GM19099 (cell line): ENCODE data around the gene PAXIP1.

ENCODE experiments used
- POLR2A ChIP-seq: IDR thresholded peaks from 3 replicates; pipeline ENCODE4 v1.6.1; 2011; ENCODE audit warnings: low read depth; ENCODE audit not compliant: insufficient read length; ENCODE audit errors: extremely low read depth

The PAXIP1 gene

DNA sequence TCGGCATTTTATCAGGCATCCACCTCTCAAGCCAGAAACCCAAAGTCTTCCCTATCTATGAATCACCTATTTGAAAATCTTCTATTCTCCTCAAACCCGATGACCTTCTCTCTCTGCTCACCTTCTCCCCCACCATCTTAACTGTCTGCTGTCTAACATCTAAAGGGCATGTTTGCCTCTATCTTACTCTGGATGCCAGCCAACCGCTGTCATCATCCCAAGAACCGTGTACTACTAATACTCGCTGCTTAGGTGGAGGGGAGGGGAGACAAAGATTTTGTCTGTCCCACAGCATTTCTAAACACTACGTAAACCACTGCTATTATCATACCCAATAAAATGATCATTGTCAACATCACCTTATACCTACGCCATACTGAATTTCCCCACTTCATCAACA is 29.5 kb downstream of the PAXIP1 start:
- no peak for TF ChIP-seq POLR2A

DNA sequence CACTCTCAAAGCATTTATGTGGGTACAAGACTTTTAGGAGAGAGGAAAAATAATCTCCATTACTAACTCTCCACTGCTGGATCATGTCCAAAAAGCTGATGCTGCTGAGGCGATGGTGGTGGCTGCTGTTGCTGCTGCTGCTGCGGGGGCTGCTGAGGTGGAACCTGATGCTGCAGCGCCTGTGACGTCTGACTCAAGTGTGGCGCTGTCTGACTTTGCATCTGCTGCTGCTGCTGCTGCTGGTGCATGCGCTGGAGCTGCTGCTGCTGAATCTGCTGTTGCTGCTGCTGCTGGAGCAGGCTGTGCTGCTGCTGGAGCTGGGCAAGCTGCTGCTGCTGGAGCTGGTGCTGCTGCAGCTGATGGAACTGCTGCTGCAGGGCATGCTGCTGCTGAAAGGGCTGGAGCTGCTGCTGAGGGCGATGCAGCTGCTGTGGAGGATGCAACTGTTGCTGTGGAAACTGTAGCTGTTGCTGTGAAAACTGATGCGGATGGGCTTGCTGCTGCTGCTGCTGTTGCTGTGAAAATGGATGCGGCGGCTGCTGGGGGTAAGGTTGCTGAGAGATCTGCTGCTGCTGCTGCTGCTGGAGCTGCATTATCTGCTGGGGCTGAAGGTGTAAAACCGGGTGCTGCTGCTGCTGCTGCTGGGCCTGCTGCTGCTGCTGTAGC is 34.5 kb downstream of the PAXIP1 start:
- no peak for TF ChIP-seq POLR2A

DNA sequence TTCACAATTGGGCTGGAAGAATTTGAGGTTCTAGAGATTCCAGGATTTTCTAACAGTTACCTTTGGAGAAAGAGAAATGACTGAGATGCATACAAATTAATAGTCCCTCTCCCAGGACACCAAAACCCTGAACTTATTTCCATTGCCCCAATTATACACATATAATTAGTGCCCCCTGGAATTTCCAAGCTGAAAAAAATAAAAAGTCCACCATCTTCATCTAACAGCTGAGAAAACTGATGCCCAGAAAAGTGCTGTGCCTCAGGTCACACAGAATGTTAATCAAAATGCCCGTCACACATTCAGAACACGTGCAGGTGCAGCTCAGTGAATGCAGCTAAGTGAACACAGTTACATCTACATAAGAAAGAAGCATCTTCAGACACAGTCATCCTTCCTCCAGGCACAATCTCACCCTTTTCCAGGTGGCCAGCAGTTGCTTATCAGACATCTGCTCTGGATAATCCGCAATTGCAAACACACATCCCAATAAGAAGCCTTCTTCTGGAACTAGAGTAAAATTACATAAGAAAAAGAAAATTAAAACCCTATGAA is 35.4 kb downstream of the PAXIP1 start:
- TF ChIP-seq POLR2A = no peak

DNA sequence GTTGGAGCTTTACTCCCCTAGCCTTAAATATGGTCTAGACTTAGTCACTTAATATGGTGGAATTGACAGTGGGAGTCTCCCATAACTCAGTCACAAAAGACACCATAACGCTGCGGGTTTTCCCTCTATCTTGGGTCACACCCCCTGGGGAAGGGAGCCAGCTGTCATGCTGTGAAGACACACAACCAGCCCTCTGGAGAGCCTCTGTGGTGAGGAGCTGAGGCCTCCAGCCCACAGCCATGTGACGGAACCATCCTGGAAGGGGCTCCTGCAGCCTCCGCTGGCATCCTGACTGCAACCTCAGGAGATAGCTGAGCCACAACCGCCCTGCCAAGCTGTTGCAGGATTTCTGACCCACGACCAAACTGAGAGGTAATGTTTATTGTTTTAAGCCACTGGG is 37.9 kb downstream of the PAXIP1 start:
- TF ChIP-seq POLR2A = no peak

DNA sequence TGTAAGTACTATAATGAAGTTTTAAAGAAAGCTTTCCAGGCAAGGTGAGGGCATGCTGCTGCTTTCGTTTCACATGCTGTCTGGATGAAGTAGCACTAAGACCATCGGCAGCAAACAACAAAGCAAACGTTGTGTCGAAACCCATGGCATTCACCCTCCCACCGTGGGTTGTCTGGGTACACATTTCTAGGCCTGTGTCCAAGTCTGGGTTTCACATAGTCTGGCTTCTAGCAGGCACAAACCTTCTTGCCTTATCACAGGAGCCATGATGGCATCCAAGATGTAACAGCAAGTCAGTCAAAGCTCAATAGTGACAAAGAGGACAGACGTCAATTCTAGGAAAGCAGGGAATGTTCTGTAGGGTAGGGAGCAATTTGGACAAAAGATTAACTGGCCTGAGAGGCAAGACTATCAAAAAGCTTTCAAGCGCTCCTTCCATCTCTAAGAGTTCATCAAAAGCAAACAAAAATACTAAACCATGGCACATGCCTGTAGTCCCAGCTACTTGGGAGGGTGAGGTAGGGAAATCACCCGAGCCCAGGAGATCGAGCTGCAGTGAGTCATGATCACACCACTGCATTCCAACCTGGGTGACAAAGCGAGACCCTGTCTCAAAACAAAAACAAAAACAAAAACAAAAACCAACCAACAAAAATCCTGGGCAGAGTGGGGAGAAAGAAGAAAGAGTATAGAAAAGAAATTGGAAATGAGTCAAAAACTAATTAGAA is 42.7 kb downstream of the PAXIP1 start:
- no peak for TF ChIP-seq POLR2A

DNA sequence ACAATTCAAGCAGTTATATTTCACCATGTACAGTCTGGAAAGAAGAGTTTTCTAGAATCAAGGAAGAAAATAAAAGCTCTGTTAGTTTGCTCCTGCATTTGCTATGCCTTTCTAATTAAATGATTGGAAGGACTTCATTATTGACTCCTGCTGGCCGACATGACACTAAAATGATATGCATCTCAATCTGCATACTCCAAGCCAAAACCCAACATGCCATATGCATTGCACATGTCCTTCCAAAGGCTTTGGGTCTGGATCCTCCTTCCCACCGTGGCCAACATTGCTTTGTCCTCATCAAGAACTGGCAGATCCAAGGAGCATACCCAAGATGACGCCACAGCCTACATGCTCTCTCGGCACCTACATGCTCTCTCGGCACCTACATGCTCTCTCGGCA is 46.5 kb downstream of the PAXIP1 start:
- TF ChIP-seq POLR2A = no peak

DNA sequence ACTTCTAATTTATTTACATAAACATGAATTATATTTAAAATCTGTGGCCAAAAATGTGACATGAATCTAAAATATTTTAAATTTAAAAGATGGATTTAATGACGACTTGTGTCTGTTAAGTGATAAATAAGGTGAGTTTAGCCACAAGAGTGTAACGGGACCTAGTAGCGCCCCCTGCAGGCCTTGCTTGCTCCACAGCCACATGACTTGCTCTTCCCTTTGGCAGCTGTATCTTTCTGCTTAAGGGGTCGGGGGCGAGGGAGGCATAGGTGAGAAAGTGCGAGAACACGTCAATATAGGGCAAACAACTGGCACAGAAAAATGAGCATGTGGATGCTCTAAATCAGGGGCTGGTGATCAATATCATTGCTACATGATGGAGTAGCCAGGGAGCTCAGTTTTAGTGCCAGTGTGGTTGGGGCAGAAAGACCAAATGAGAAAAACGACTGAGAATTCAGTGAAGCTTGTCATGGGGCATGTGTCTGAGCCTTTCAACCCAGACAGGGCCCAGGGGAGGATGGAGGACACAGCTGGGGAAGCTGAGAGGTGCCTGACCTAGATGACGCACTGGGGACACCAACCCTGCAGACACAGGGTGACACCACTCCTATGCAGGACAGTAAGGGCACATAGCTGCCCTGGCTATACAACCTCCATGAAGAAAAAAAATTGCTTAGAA is 49.8 kb downstream of the PAXIP1 start:
- TF ChIP-seq POLR2A = no peak

DNA sequence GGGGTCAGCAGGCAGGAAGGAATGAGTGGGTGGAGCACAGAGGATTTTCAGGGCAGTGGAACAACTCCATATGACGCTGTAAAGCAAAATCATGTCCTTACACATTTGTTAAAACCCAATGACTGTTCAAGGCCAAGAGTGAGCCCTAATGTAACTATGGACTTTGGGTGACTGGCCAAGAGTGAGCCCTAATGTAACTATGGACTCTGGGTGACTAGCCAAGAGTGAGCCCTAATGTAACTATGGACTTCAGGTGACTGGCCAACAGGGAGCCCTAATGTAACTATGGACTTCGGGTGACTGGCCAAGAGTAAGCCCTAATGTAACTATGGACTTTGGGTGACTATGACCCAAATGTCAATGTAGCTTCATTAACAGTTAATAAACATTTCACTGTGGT is 52.0 kb downstream of the PAXIP1 start:
- TF ChIP-seq POLR2A = no peak

DNA sequence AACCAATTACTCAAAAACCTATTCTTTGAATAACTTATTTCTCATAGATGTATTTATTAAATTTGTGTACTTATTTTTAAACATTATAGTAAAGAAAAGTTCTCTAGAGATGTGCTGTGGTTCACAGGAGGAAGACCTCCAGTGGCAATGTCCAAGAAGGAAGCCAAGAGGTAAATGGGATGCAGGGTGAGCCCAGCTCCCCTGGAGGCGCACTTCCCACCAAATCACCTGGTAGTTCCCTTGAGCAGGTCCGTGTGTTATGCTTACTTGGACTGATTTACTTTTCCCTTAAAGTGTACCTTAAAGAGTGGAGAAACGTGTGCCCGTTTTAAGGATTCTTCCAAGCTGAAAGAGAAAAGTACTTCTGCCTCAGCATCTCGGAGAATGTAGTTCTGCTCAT is 55.3 kb downstream of the PAXIP1 start:
- TF ChIP-seq POLR2A = no peak

DNA sequence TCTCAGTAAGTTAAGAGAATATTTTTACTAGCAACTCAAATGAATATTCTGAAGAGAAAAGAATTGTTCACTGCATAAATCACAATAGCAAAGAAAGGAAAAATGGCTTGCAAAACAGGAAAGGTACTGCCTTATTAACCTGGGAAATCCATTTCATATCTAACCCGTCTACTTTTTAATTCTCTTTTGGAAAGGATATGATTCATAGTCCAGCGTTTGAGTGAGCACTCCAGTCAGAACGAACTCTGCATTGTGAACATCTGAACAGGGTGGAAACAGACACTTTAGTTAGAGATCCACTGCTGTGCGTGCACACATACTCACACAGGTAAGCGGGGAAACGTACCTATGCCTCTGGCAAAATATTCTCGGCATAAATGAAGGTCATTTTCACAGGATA is 56.8 kb downstream of the PAXIP1 start:
- no peak for TF ChIP-seq POLR2A

DNA sequence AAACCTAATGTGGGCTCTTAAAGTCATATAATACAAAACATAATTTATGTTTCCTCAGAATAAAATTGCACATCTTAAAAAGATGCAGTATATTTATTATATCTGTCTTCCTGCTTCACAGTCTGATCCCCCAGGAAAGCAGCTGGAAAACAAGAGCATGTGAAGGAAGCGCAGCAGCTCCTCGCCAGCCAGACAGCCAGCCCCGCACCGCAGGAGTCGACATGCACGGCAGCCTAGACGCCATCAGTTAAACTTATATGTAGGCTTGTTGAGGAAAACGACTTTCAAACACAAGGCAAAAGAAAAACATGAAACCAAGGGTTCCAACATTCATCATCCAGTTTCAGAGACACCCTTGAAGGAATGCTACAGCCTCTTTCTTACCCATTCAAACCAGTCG is 59.0 kb downstream of the PAXIP1 start:
- TF ChIP-seq POLR2A = no peak

DNA sequence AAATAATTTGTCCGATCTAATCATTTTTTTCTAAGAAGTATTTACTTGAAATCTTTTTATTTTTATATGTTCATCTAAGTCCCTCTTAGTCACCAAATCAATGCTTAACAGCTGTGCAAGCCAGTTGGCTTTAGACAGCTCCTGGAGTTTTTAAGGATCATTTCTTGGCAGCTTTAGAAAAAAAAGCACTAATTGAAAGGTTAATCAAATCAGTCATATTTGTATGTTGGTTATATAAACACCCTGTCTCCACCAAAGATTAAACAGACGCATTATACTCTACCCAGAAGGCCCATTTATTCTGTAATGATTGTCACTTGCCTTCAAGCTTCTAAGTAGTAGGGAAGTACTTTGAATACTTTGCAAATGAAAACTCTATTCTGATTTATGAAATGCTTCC is 60.2 kb downstream of the PAXIP1 start:
- no peak for TF ChIP-seq POLR2A

DNA sequence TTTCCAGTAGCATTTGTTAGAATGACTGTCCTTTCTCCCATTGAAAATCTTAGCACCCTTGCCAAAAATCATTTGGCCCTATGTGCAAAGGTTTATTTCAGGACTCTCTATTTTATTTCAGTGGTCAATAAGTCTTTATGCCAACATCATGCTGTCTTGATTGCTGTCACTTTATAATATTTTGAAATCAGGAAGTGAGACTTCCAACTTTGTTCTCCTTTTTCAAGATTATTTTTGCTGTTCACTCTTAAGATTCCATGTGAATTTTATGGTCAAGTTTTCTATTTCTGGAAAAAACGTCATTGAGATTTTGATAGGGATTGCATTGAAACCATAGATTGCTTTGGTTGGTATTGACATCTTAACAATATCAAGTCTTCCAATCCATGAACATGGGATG is 65.1 kb downstream of the PAXIP1 start:
- no peak for TF ChIP-seq POLR2A

DNA sequence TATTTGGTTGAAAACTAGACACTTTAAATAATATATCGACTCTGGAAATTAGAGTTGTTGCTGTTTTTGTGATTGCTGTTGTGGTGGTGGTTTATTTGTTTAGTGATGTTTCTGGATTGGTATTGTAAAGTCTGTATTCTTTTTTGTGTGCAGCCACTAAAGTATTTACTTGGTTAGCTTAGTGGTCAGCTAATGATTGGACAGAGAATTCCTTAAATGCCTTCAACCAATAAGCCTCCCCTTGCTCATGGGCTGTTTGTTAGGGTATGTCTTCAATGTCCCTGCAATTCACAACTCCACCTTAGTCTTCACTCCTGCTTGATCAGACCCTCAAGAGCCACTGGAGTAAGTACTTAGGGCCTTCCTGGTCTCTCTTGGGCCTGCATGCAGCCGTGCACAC is 71.0 kb downstream of the PAXIP1 start:
- TF ChIP-seq POLR2A = no peak

DNA sequence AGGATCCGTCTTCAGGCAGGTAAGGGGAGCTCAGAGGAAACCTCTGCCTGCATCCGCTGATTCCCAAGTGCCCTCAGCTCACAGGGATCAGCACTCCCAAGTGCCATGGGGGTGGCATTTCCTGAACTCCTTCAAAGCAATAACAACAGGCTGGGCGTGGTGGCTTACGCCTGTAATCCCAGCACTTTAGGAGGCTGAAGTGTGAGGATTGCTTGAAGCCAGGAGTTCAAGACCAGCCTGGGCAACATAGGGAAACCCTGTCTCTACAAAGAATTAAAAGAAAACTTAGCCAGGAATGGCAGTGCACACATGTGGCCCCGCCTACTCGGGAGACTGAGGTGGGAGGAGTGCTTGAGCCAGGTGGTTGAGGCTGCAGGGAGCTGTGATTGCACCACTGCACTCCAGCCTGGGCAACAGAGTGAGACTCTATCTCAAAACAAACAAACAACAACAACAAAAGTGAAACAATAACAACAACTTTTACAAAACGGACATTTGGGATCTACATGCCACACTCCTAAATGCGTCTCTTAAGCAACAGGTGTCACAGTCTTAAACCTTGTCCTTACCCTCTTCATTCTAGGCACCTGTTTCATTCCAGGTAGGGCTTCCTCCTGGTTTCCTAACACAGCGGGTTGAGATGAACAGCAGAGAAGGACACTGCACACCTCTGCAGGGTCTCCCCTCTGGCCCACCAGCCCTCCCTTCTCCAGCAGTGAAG is 73.8 kb downstream of the PAXIP1 start:
- no peak for TF ChIP-seq POLR2A
